GM19328 (cell line): Measurements from ENCODE around the gene PNMA8B.
"Not testable (repeated sequence)": the region's sequence is repeated elsewhere in the genome, so short reads cannot be mapped to it uniquely, and the experiment has no call there.

ENCODE experiments used
- ATAC-seq: cut with Tn5 transposase; IDR thresholded peaks from one replicate; pipeline ENCODE4 v1.9.1; 2021; ENCODE audit warnings: mild to moderate bottlenecking, moderate library complexity; ENCODE audit not compliant: unreplicated experiment

The PNMA8B gene

GRCh38 chr19:46514589-46515289, 19.1 kb upstream of the PNMA8B start:
- no peak for ATAC-seq

- no peak for ATAC-seq
Observed at GRCh38 chr19:46513461-46514236, 18.0 kb upstream of the PNMA8B start.

- ATAC-seq, result no peak
Observed at GRCh38 chr19:46511237-46511636, 15.6 kb upstream of the PNMA8B start.

GRCh38 chr19:46508206-46508605, 12.5 kb upstream of the PNMA8B start:
- ATAC-seq, result no peak

- ATAC-seq, result no peak
Observed at GRCh38 chr19:46503848-46504453, 8.3 kb upstream of the PNMA8B start.

- no peak for ATAC-seq
Observed at GRCh38 chr19:46502891-46503290, 7.2 kb upstream of the PNMA8B start.

- ATAC-seq, result no peak
Observed at GRCh38 chr19:46499692-46500091, 4.0 kb upstream of the PNMA8B start.

- no peak for ATAC-seq
Observed at GRCh38 chr19:46497773-46498172, 2.1 kb upstream of the PNMA8B start.

- ATAC-seq, result not testable (repeated sequence)
Observed at GRCh38 chr19:46496886-46497285, 1.2 kb upstream of the PNMA8B start.

GRCh38 chr19:46496304-46496703, 637 bp upstream of the PNMA8B start:
- ATAC-seq, result no peak

- ATAC-seq, result no peak
Observed at GRCh38 chr19:46494941-46495785, 504 bp downstream of the PNMA8B start.

- no peak for ATAC-seq
Observed at GRCh38 chr19:46494146-46494940, 1.3 kb downstream of the PNMA8B start.

GRCh38 chr19:46493236-46494145, 2.2 kb downstream of the PNMA8B start:
- ATAC-seq, result no peak

GRCh38 chr19:46492841-46493235, 2.8 kb downstream of the PNMA8B start:
- no peak for ATAC-seq

GRCh38 chr19:46491975-46492682, 3.5 kb downstream of the PNMA8B start:
- no peak for ATAC-seq

GRCh38 chr19:46490774-46491173, 4.9 kb downstream of the PNMA8B start:
- ATAC-seq, result no peak

GRCh38 chr19:46489445-46490272, 6.0 kb downstream of the PNMA8B start:
- ATAC-seq, result no peak

GRCh38 chr19:46488551-46488950, 7.1 kb downstream of the PNMA8B start:
- ATAC-seq, result no peak
